K562 (cell line): ENCODE measurements around the gene DAPK3. TPM values are rescaled to one million over a fixed set of nuclear protein-coding genes. Genes with fewer than 3 reads are reported as not detected.

Source experiments
- ARHGAP35 ChIP-seq: fragments of 450-650 bp; IDR thresholded peaks from 2 replicates; pipeline ENCODE4 v1.6.1; 2018; ENCODE audit not compliant: partially characterized antibody
- ATF3 ChIP-seq, 2 experiments: fragments of 450-650 bp in 1 of 2; sonication (generic) in 1 of 2; formaldehyde crosslinking in 1 of 2; IDR thresholded peaks in 1 of 2; conservative IDR thresholded peaks in 1 of 2; 2 replicates each; pipeline versions ENCODE4 v1.6.1 to v1.8.1; 2016 to 2023; ENCODE audit warnings: mild to moderate bottlenecking in 2 of 2, moderate library complexity in 2 of 2, inconsistent platforms in 1 of 2, missing genetic modification reagents in 1 of 2
- CC2D1A ChIP-seq: fragments of 450-650 bp; IDR thresholded peaks from 2 replicates; pipeline ENCODE4 v1.6.1; 2017; ENCODE audit warnings: mild to moderate bottlenecking
- HIVEP1 ChIP-seq: fragments of 250-450 bp; sonication (Bioruptor Pico); IDR thresholded peaks from 2 replicates; pipeline ENCODE4 v1.4.0; 2020; ENCODE audit warnings: mild to moderate bottlenecking
- ILF3 ChIP-seq: fragments of 450-650 bp; IDR thresholded peaks from 2 replicates; pipeline ENCODE4 v1.6.1; 2018; ENCODE audit warnings: antibody characterized with exemption, mild to moderate bottlenecking, moderate library complexity, borderline replicate concordance
- POLR2A ChIP-seq: fragments of 450-650 bp; conservative IDR thresholded peaks from 2 replicates; pipeline ENCODE4 v1.6.1; 2016
- TGIF2 ChIP-seq: sonication (generic); formaldehyde crosslinking; IDR thresholded peaks from 2 replicates; pipeline ENCODE4 v1.8.1; 2022; ENCODE audit warnings: mild to moderate bottlenecking, missing genetic modification reagents, moderate library complexity
- polyA plus RNA-seq, 8 experiments: library from polyadenylated mRNA; depleted of rRNA in 4 of 8; stranded (reverse) in 5 of 8; unstranded in 3 of 8; fragments of >200 nt; fragmentation: Nextera tagmentation in 2 of 8; fragmentation: Illumina TruSeq in 1 of 8; extraction: Ambion mirVana in 2 of 8; extraction: Trizol in 1 of 8; gene quantifications; 2 replicates each; pipeline versions ENCODE4 v1.2.1 to v1.2.3, GENCODE V29; 2011 to 2014; ENCODE audit warnings: inconsistent platforms in 1 of 8, missing spikeins in 1 of 8
- total RNA-seq, 7 experiments: library from RNA; depleted of rRNA in 6 of 7; stranded (reverse); fragments of >200 nt in 6 of 7; fragmentation: Illumina TruSeq in 2 of 7; extraction: Trizol in 2 of 7; gene quantifications; 2 replicates each; pipeline versions ENCODE4 v1.2.1 to v1.2.3, GENCODE V29; 2011 to 2021; ENCODE audit warnings: low replicate concordance in 1 of 7
- TF ChIP-seq, protein P1 (sequence below): sonication (generic); formaldehyde crosslinking; IDR thresholded peaks from 2 replicates; pipeline ENCODE4 v1.8.0; 2023; ENCODE audit warnings: mild to moderate bottlenecking, missing genetic modification reagents

The DAPK3 gene
- total and polyA plus RNA-seq, 9 of the 15 experiments (the other 6 are each of a cell fraction or from before 2014, with no cell fraction given), result 0.14 to 63.4 (median 25.0) TPM

DNA sequence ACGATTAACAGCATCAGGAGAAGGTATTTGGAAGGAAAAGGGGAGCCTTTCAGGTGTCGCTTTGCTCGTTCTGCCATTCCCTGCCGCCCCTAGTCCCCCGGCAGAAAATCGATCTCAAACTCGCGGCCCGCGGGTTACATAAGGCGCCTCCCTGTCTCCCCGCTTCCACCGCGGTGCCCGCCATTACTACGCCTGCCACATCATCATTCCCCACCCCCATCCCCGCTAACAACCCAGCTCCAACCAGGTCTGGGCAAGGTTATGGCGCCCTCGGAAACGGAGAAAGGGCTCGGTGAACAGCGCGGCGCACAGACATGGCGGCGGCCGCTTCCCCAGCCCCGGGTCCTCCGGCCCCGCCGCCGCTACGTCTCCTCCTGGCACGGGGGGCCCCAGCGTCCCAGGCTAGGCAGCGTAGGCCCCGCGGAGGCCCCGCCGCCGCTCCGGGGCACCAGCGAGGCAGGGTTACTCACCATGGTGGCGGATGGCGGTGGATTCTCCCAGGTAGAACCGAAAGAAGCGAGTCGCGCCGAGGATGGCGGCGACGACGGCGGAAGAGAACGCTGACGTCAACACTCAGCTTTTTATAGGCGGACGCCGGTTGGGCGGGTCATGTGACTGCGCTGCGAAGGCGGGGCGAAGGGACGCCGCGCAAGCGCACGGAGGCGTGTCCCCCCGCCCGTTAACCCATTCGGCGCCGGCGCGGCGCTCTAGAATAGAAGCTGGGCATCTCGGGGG, 14.2 kb upstream of the DAPK3 start, which contains the start of gene EEF2 (continued):
- TF ChIP-seq ATF3 (IDR thresholded peaks at IDR 0.05) (peak; percentile 95), ATF3 (CRISPR knock-in tag; conservative IDR thresholded peaks at IDR 0.05) (peak; percentile 98), TGIF2 (CRISPR knock-in tag) (peak; percentile 93), ILF3 (peak; percentile 94; the same call in 1 of the 2 replicates), HIVEP1 (CRISPR knock-in tag) (no peak), ARHGAP35 (no peak), POLR2A (peak; percentile 100), CC2D1A (no peak)
- TF ChIP-seq, protein P1, sequence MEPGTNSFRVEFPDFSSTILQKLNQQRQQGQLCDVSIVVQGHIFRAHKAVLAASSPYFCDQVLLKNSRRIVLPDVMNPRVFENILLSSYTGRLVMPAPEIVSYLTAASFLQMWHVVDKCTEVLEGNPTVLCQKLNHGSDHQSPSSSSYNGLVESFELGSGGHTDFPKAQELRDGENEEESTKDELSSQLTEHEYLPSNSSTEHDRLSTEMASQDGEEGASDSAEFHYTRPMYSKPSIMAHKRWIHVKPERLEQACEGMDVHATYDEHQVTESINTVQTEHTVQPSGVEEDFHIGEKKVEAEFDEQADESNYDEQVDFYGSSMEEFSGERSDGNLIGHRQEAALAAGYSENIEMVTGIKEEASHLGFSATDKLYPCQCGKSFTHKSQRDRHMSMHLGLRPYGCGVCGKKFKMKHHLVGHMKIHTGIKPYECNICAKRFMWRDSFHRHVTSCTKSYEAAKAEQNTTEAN (CRISPR knock-in tag), result peak; percentile 86; the same call in 1 of the 2 replicates
- TF ChIP-seq, all 486 proteins: peak for 192
